GM19099 (cell line): ENCODE measurements around the gene DBP.

Experiments
- POLR2A ChIP-seq: IDR thresholded peaks from 3 replicates; pipeline ENCODE4 v1.6.1; 2011; ENCODE audit warnings: low read depth; ENCODE audit not compliant: insufficient read length; ENCODE audit errors: extremely low read depth

Gene DBP

DNA sequence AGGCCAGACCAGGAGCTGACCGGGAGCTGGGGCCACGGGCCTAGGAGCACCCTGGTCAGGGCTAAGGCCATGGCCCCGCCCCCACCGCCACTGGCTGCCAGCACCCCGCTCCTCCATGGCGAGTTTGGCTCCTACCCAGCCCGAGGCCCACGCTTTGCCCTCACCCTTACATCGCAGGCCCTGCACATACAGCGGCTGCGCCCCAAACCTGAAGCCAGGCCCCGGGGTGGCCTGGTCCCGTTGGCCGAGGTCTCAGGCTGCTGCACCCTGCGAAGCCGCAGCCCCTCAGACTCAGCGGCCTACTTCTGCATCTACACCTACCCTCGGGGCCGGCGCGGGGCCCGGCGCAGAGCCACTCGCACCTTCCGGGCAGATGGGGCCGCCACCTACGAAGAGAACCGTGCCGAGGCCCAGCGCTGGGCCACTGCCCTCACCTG lies 11.3 kb downstream of the DBP start:
- no peak for TF ChIP-seq POLR2A

DNA sequence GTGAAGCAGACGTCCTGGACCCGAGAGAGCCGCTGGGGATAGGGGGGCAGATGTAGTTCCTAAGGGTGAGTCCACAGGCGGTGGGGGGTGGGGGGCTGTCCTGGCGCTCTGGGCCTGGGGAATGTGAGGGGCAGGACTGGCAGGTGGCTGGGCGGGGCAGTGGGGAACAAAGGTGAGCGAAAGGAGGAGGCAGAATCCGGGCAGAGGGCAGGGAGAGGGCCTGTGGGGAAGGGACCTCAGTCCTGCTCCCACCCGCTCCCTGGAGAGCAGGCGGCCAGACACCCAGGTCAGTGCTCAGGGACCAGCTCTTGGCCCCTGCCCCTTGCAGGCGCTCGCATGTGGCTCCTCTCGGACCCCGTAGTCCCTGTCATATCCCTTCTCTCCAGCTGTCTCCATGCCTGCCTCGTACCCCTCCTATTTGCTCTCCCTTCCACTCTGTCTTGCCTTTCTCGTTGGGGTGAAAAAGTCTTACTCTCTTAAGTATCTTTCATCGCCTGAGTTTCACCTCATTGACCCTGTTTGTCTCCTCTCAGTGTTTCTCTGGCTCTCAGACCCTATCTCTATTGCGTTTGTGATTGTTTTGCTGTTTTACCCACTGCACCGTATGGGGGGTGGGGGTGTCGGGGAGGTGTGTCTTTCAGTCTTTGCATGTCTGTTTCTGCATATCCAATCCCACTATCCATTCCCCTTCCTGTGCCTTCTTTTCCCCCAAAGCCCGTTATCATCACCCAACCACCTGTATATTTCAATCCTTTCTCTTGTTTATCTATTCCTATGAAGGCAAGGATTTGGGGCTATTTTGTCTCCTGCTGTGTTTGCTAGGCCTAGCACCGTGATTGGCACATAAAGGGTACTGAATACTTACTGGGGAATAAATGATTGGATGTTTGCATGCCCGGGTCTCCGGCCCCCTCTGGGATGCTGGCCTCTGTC lies 12.1 kb downstream of the DBP start:
- TF ChIP-seq POLR2A, result no peak

DNA sequence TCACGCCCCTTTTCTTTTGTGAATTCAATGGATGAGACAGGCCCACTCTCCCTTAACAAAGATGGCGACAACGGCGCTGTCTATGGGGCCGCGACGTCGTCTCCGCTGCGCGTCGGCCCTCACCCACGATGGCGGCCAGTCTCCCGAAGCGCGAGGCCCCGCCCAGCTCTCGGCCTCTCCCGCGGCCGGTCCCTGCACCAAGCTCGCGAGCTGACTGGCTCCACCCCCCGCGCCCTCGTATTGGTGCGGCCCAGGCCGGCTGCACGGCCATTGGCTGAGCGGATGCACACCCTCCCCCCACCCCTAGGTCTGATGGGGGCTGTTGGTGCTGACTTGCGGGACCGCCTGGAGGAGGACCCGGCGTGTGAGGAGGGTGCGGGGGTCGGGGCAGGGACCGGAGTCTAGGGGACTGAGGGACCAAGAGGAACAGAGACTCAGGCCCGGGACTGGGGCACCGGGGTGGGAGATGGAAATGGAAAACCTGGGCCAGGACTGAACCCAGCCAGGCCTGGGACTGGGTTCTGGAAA lies 13.0 kb downstream of the DBP start:
- TF ChIP-seq POLR2A, result no peak

DNA sequence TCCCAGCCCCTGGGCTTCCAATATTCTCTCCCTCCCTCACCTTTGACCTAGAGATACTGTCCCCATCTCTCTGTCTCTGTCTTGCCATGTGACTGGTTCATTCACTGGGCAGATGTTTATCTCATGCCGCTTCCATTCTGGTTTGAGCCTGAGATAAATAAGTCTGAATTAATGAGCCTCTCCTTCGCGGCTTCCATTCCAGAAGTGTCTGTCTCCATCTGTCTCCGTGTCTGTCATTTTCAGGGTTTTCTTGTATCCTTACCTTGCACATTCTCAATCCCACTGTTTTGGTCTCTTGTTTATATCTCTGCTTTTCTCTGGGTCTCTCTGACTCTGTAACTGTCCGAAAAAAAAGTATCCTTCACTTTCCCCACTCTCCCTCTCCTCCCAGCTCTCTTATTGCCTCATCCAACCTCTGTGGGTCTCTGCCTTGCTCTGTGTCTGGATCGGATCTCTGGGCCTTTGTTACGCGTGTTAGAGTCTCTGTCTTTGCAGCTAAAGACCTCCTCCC lies 13.6 kb downstream of the DBP start:
- no peak for TF ChIP-seq POLR2A

DNA sequence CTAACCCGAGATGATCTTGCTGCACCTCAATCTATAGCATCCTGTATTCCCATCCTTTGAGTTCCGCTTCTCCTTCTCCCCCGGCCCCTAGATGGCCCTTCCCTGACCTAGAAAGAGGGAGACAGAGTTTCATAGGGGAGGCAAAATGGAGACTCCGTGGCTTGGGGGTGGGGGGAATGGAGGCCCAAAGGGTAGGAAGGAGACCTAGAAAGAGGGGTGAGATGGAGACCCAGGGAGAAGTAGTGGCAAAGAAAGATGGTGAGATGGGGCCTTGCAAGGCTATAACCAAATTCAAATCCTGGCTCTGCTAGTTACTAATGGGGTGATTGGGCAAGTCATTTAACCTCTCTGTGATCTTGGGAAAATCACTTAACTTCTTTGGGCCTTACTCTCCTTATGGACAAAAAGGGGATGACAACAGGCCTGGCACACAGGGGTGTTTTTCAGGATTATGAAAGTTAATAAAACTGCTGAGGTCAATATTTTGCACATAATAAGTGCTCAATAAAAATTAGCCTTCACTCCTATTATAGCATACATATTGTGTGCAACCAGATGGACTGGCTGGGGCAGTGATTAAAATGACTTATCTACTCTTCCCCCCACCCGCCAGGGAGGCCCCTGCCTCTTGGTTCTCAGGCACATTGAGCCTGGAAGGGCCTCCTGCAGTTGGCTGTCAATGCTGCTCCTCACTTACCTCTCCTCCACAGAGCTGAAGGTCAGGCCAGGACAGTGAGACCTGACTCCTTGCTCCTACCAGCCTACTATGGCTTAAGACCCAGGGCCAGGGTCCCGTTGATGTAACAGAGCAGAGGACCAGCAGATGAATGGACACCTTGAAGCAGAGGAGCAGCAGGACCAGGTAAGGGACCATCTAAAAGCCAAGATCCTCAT lies 17.2 kb downstream of the DBP start:
- no peak for TF ChIP-seq POLR2A

DNA sequence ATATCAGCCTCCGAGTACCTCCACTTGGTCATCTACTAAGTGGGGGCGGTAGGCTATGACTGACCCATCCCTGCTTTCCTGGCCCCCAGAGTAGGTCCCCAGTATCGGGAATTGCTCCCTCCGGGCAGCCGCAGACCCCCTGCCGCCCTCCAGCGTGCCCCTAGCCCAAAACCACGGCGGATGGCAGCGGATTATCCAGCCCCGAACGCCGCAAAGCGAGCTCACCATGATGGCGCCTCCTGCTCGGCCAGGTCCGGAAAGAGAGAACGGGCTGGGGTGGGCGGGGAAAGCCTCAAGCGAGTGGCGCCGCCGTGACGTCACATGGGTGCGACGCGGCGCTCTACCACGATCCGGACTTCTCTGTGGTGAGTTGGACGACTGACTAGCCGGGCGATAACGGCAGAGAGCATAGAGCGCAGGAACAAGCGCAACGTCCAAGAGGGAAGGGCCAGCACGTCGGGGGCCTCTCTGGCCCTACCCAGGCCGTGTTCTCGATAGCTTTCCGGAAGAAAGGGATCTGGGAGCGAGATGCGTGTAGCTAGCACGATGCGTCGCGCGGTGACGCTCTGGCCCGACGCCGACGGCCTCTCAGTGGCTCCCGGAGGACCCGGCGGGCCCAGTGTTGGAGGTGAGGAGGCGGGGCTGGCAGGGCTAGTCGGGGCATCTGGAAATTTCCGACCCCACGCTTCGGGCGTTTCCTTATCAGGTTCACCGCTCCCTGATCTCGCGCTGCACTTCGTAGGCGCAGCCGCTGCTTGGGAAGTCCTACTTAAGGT lies 18.1 kb downstream of the DBP start, which contains the start of the genes RPL18 and SPHK2:
TSS of gene RPL18 (minus strand) at position 263 of the 776 bp plus-strand sequence. CDS start at position 228, 35 bp downstream.
TSS of gene SPHK2 (plus strand) at position 591 of the 776 bp plus-strand sequence. CDS start 1,009 bp downstream, outside the sequence.
- peak; percentile 95 for TF ChIP-seq POLR2A

DNA sequence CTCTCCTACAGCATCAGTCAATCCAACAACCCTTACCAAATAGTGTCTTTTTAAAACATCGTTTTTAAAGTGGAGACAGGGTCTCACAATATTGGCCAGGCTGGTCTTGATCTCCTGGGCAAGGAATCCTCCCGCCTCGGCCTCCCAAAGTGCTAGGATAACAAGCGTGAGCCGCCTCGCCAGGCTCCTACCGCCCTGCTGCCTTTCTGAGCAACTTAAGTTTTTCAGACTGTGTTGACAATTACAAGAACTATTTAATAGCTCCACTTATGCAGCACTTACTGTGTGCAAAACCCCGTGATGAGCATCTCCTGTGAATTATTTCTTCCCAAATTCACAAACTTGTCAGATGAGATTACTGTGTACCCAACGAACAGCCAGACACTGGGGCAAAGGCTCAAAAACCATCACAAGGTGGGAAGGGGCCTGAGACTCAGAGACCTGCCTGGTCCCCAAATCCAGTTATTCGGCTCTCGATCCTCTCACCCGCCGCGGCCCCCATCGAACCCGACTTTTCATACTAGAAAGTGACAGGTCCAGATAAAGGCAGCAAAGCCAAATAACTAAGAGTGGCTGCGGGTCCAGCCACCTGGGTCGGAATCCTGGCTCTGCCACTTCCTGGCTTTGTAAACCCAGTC lies 18.8 kb downstream of the DBP start:
- TF ChIP-seq POLR2A, result no peak

DNA sequence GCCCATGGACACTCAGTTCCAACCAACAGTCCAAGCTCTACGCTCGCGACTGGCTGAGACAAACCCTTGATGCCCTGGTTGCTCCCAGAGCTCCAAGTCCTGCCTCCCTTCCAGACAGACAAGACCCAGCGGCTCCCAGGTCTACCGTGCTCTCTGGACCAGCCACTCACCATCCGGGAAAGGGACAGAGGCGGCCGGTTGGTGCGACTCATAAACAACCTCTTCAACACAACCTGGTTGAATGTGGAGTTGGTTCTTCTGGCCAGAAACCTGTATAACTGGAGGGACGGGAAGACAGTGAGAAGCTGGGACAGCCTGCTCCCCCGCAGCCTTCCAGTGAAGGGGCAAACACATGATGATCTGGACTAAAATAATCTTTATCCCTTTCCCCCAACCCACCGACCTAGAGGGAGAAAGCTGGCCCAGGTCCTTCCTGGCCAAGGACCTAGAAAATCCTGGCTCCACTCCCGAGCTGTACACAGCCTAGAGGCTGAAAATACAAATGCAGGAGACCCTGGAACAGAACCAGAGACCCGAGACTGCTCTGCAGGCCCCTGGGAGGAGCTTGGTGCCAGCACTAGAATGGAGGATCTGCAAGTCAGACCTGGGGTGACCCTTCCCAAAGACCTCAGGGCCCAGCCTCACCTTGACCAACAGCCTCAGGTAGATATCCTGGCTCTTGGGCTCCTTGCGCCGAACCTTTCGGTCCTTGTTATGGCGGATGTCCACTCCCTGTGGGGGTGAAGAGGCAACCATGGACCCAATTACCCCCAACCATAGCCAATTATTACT lies 19.8 kb downstream of the DBP start:
- TF ChIP-seq POLR2A, result no peak

DNA sequence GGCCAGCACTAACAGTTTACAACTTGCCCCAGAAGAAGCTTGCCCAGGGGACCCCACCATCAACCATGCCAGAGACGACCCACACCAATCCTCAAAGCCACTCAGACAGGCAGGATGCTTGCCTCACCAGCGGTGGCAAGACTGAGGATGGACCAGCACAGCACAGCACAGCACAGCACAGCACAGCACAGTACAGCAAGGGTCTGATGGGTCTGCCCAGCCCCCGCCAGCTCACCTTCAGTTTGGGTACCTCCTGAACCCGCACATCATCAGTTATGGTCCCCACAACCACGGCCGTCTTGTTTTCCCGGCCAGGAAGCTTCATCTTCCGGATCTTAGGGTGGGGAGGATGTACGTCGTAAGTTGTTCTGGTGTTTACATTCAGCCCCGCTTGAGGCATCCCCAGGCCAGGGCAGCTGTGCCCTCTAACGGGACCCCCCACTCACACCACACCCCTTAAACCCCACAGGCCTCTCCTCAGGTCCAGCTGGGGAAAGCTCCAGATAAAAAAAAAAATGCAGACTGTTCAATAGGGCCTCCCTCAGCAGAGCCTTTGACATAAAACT lies 20.6 kb downstream of the DBP start:
- no peak for TF ChIP-seq POLR2A

DNA sequence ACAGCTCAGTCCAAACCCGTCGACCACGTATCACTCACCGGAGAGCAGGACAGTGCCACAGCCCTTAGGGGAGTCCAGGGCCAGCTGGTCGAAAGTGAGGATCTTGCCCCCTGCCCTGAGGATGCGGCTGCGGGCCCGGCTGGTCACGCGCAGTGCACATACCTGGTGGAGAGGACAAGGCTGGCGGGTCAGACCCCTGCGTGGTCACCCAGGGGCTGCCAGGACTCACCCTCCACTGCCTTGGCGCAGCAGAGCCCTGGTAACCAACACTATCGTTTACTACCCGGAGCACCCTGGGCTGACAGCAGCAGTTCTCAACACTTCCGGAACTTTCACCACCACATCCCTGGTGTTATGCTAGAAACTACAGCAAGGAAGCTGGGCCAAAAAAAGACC lies 21.1 kb downstream of the DBP start:
- TF ChIP-seq POLR2A, result no peak

DNA sequence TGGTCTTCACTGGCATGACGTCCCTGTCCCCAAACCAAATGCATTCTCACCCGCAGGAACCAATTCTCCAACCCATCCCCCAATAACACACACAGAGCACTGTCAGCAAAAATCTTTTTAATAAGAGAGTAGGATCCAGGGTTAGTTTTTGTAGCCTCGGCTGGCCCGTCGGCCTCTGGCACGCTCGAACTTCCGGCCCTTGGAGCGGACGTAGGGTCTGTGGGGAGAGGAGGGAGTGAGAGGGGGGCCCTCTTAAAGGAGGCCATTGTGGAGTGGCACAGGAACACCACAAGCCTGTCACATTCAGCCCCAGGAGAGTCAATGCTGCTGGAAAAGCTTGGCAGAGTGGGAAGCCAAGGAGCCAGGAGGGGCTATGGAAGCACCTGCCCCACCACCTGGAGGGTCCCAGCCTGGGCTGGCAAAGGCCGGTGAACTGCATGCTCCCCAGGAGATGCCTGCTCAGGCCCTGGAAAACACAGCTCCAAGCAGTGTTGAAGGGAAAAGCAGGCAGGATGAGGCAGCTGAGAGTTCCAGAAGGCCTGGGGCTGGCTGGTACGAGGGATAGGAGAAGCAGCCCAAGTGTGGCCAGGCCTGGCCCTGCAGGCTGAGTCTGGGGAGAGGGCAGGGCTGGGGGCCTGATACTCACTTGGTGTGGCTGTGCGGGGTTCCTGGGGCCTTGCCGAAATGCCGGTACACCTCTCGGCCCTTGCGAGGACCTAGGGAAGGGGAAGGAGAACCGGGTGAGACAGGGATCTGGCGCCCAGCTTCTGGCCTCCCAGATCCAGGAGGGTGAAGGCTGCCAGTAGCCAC lies 21.7 kb downstream of the DBP start:
- no peak for TF ChIP-seq POLR2A
